Thoracic aorta (tissue), 2 donors: ENCODE measurements around the gene AKAP11. TPM values are rescaled to one million over a fixed set of nuclear protein-coding genes. Genes with fewer than 3 reads are reported as not detected.

ENCODE experiments used
- ATAC-seq: fragments of 150-250 bp; one replicate; pipeline ENCODE4 v1.8.0; 2017; ENCODE audit warnings: low read depth; ENCODE audit not compliant: insufficient number of reproducible peaks, low FRiP score
- DNase-seq: peaks from one replicate; pipeline ENCODE4 v3.0.0-alpha.2; 2020; ENCODE audit warnings: low spot score
- H3K27ac ChIP-seq, 2 donors: fragments of 200-600 bp; sonication (generic); 1 replicate in 1 of 2; 2 replicates in 1 of 2; pipeline ENCODE4 v1.5.1; 2016; ENCODE audit warnings: mild to moderate bottlenecking in 2 of 2, moderate library complexity in 2 of 2
- H3K27me3 ChIP-seq: fragments of 200-600 bp; sonication (generic); replicated peaks from 2 replicates; pipeline ENCODE4 v1.6.0; 2016; ENCODE audit warnings: mild to moderate bottlenecking; ENCODE audit not compliant: insufficient read depth
- H3K36me3 ChIP-seq: fragments of 200-600 bp; sonication (generic); one replicate; pipeline ENCODE4 v1.5.1; 2016
- H3K4me1 ChIP-seq, 2 donors: fragments of 200-600 bp; sonication (generic); 1 replicate in 1 of 2; 2 replicates in 1 of 2; pipeline versions ENCODE4 v1.5.1 to v1.6.0; 2016; ENCODE audit warnings: low read depth in 2 of 2, mild to moderate bottlenecking in 1 of 2; ENCODE audit not compliant: control insufficient read depth in 1 of 2
- H3K4me3 ChIP-seq: fragments of 200-600 bp; sonication (generic); 2 replicates; pipeline ENCODE4 v1.5.1; 2016; ENCODE audit warnings: mild to moderate bottlenecking
- H3K9me3 ChIP-seq: fragments of 200-600 bp; sonication (generic); 2 replicates; pipeline ENCODE4 v1.5.1; 2016
- total RNA-seq, 2 donors: library from RNA; depleted of rRNA; stranded (reverse); fragments of >200 nt; gene quantifications; one replicate each; pipeline versions ENCODE4 v1.1.0 to v1.2.3, GENCODE V29; 2016
- TF ChIP-seq, protein P1 (sequence below): fragments of 200-600 bp; sonication (generic); IDR thresholded peaks from one replicate; pipeline ENCODE4 v1.5.1; 2019; ENCODE audit warnings: antibody characterized with exemption

Gene AKAP11
- total RNA-seq, 2 donors from 2014 or later: 28.7 to 37.1 TPM

DNA sequence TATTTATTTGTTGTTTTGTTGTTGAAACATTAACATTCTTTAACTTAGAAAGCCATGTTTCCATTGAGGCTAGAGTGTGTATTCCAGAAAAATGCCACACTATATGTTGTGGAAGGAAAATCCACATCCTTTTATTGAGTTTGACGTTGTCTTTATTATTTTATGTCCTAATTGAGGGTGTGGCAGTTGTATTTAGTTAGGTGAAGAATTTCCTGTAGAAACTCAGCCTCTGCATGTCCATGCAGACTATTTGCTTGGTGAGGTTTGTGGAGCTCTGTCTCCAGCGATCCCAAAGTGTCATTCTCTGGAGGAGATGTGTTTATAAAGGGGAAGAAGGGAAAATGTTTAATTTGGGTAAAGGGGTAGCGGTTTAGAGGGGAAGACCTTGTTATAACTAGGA lies 46.6 kb downstream of the AKAP11 start:
- no peaks in the 10 kb centered on the region for H3K4me1 ChIP-seq
- H3K36me3 ChIP-seq: peaks cover 2% of the 10 kb centered on the region
- H3K27ac ChIP-seq: no peak overlapping the region
- H3K9me3 ChIP-seq: no peaks in the 10 kb centered on the region
- H3K4me3 ChIP-seq: no peak overlapping the region
- TF ChIP-seq, protein P1, sequence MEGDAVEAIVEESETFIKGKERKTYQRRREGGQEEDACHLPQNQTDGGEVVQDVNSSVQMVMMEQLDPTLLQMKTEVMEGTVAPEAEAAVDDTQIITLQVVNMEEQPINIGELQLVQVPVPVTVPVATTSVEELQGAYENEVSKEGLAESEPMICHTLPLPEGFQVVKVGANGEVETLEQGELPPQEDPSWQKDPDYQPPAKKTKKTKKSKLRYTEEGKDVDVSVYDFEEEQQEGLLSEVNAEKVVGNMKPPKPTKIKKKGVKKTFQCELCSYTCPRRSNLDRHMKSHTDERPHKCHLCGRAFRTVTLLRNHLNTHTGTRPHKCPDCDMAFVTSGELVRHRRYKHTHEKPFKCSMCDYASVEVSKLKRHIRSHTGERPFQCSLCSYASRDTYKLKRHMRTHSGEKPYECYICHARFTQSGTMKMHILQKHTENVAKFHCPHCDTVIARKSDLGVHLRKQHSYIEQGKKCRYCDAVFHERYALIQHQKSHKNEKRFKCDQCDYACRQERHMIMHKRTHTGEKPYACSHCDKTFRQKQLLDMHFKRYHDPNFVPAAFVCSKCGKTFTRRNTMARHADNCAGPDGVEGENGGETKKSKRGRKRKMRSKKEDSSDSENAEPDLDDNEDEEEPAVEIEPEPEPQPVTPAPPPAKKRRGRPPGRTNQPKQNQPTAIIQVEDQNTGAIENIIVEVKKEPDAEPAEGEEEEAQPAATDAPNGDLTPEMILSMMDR: no peak
- no peaks in the 10 kb centered on the region for H3K27me3 ChIP-seq
- ATAC-seq (no peak), DNase-seq (no peak)

DNA sequence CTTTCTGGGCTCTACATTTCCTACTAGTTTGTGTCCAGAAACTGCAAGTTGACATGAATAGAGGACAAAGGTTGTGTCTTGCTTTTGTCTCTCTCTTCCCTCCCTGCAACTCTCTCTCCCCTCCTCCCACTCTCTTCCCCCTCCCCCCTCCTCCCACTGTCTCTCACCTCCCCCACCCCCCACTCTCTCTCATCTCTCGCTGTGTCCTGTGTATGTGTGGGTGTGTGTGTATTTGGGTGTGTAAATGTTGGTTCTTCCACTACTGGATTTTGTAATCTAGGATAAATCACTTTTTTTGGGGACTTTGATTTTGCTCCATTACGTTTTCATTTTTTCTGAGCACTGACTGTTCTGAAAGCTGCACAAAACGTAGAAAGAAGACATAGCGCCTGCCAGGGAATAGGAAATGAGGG lies 48.4 kb downstream of the AKAP11 start:
- TF ChIP-seq, protein P1: no peak
- DNase-seq: no peak
- H3K36me3 ChIP-seq: no peaks in the 10 kb centered on the region
- H3K4me3 ChIP-seq: no peak overlapping the region
- no peaks in the 10 kb centered on the region for H3K4me1 ChIP-seq
- H3K27me3 ChIP-seq: no peaks in the 10 kb centered on the region
- no peak overlapping the region for H3K27ac ChIP-seq
- no peaks in the 10 kb centered on the region for H3K9me3 ChIP-seq
- ATAC-seq: no peak

DNA sequence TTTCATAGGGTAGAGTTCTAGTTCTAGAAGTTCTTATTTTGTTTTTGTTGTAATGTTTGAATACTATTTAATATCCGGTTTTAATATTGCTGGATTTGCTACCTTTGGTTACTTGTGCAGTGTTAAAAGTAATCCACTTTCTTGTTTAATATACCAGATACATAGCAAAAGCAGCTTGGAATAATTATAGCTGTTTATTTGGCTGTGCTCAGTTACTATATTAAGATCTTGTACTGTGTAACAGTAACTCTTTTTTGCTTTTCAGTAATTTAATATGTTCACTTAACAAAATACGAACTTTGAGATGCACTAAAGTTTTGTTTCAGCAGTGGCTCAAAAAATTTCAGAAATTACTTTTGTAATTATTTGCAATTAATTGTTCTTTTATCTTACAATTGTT lies 50.9 kb downstream of the AKAP11 start:
- TF ChIP-seq, protein P1: no peak
- H3K4me1 ChIP-seq: no peaks in the 10 kb centered on the region
- no peak overlapping the region for H3K4me3 ChIP-seq
- no peaks in the 10 kb centered on the region for H3K9me3 ChIP-seq
- H3K27ac ChIP-seq: no peak overlapping the region
- H3K27me3 ChIP-seq: no peaks in the 10 kb centered on the region
- DNase-seq: no peak
- no peaks in the 10 kb centered on the region for H3K36me3 ChIP-seq
- no peak for ATAC-seq

DNA sequence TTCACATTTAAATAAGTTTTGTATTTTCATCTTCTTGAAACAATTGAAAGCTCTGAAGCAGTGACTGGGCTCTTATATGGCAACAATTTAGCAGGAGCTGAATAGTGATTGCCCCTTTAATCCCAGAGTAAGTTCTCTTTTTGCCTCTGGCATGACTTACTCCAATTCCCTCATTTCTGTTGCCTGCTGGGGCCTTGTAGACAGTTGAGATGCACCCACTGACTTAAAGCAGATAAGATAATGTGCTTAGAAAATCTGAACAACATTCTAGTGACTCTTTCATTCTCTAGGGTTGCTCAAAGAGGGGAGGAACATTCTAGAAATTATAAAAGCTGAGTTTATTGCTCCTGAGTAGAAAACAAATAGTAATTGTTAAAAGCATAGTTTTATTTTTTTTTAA lies 52.8 kb downstream of the AKAP11 start:
- ATAC-seq (no peak), DNase-seq (no peak)
- TF ChIP-seq, protein P1: no peak
- Histone ChIP-seq H3K36me3 (no peaks in the 10 kb centered on the region), H3K4me3 (no peak overlapping the region), H3K27ac (no peak overlapping the region), H3K9me3 (no peaks in the 10 kb centered on the region), H3K27me3 (no peaks in the 10 kb centered on the region), H3K4me1 (no peaks in the 10 kb centered on the region)

DNA sequence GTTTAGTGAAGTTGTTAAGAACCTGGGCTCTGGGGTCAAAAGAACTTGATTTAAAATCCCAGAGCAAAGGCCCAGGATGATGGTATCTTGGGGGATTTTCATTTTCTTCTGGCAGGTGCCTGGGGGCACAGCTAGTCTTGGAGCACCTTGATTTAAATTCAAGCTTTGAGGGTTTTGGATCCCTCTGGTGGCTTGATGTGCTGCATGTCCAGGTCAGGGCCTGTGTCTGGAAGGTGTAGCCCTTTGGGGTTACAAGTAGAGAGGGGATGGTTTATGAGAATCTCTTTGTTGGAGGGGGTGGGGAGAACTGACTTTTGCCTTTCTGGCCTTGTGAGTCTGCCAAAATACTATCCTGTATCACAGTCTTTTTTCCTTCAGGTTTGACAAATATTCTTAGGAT lies 55.8 kb downstream of the AKAP11 start:
- TF ChIP-seq, protein P1: no peak
- Histone ChIP-seq H3K36me3 (no peaks in the 10 kb centered on the region), H3K4me1 (no peaks in the 10 kb centered on the region), H3K9me3 (no peaks in the 10 kb centered on the region), H3K27ac (no peak overlapping the region), H3K27me3 (no peaks in the 10 kb centered on the region), H3K4me3 (no peak overlapping the region)
- no peak for DNase-seq
- no peak for ATAC-seq
